Measurements from ENCODE around the gene DPYSL4.
A peak's percentile ranks its signal among the peaks of the same experiment; 100 is the strongest.
"Not testable (repeated sequence)": the region's sequence is repeated elsewhere in the genome, so short reads cannot be mapped to it uniquely, and the experiment has no call there.

The DPYSL4 gene

DNA sequence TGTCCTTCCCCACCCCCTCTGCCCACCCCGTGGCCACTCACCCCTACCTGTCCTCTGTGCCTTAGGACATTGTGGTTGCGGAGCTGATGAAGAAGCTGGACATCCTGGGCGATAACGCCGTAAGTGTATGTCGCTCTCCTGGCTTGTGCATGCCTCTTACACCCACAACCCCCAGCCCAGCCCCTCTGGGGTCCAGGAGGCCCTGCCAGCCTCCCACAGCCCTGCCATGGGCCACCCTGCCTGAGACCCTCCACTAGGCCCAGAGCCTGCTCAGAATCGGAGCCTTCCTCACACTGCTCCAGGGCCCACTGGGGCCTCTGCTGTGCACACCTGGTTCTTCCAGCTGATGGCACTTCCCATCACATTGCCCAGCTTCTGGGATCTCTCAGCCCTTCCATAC is 36.8 kb upstream of the DPYSL4 start:
- DNase-seq (ENCODE audit: low read depth in 2 of 2): no peak

GRCh38 chr10:132150777-132151176 is 36.0 kb upstream of the DPYSL4 start:
- no peak for DNase-seq (ENCODE audit: low read depth in 2 of 2)

GRCh38 chr10:132151286-132151950 is 35.3 kb upstream of the DPYSL4 start:
- DNase-seq (ENCODE audit: low read depth in 2 of 2): no peak

GRCh38 chr10:132151951-132152505 is 34.7 kb upstream of the DPYSL4 start:
- no peak for DNase-seq (ENCODE audit: low read depth in 2 of 2)

GRCh38 chr10:132152896-132153580 is 33.7 kb upstream of the DPYSL4 start:
- no peak for DNase-seq (ENCODE audit: low read depth in 2 of 2)

GRCh38 chr10:132153616-132154217 is 33.0 kb upstream of the DPYSL4 start:
- DNase-seq (ENCODE audit: low read depth in 2 of 2): no peak

GRCh38 chr10:132154440-132154839 is 32.3 kb upstream of the DPYSL4 start:
- no peak for DNase-seq (ENCODE audit: low read depth in 2 of 2)

- no peak for DNase-seq (ENCODE audit: low read depth in 2 of 2)
Measured at GRCh38 chr10:132154931-132155330, 31.8 kb upstream of the DPYSL4 start.

DNA sequence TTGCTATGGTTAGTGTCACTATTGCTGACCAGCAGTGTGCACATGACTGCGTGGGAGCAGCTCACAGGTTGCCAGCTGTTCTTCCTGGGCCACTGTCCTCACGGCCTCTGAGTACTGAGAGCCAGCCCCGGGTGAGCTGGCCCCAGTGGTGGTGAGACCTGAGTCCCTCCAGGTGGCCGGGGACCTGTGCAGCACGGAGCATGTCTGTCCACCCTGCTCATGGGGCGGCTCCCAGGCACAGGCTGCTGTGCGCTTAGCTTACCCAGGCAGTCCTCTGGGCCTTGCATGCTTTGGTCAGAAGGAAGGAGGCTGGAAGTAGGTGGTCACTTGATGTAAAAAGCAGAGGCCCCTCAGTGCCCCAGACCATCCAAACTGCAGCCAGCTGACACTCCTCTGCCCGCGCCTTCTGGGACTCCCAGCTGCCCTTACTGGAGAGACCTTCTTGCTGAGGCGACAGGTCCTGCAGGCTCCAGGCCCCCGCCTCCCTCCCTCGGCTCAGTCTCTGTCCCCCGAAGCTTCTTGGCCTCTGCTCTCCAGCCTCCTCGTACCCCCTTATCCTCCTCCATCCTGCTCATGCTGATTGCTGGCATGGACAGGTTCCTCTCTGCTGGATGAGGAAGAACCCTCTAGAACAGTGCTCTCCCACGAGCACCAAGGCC is 30.9 kb upstream of the DPYSL4 start:
- DNase-seq (ENCODE audit: low read depth in 2 of 2): no peak

- no peak for DNase-seq (ENCODE audit: low read depth in 2 of 2)
Measured at GRCh38 chr10:132156382-132156781, 30.4 kb upstream of the DPYSL4 start.

- no peak for DNase-seq (ENCODE audit: low read depth in 2 of 2)
Measured at GRCh38 chr10:132157101-132157500, 29.6 kb upstream of the DPYSL4 start.

GRCh38 chr10:132158122-132158741 is 28.5 kb upstream of the DPYSL4 start:
- no peak for DNase-seq (ENCODE audit: low read depth in 2 of 2)

DNA sequence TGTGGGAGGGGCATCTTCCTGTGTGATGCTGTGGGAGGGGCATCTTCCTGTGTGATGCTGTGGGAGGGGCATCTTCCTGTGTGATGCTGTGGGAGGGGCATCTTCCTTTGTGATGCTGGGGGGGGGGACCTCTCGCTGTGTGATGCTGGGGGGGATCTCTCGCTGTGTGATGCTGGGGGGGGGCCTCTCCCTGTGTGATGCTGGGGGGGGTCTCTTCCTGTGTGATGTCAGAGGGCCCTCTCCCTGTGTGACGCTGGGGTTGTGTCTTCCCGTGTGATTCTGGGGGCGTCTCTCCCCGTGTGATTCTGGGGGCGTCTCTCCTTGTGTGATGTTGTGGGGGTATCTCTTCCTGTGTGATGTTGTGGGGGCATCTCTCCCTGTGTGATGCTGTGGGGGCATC is 27.9 kb upstream of the DPYSL4 start:
- no peak for DNase-seq (ENCODE audit: low read depth in 2 of 2)

DNA sequence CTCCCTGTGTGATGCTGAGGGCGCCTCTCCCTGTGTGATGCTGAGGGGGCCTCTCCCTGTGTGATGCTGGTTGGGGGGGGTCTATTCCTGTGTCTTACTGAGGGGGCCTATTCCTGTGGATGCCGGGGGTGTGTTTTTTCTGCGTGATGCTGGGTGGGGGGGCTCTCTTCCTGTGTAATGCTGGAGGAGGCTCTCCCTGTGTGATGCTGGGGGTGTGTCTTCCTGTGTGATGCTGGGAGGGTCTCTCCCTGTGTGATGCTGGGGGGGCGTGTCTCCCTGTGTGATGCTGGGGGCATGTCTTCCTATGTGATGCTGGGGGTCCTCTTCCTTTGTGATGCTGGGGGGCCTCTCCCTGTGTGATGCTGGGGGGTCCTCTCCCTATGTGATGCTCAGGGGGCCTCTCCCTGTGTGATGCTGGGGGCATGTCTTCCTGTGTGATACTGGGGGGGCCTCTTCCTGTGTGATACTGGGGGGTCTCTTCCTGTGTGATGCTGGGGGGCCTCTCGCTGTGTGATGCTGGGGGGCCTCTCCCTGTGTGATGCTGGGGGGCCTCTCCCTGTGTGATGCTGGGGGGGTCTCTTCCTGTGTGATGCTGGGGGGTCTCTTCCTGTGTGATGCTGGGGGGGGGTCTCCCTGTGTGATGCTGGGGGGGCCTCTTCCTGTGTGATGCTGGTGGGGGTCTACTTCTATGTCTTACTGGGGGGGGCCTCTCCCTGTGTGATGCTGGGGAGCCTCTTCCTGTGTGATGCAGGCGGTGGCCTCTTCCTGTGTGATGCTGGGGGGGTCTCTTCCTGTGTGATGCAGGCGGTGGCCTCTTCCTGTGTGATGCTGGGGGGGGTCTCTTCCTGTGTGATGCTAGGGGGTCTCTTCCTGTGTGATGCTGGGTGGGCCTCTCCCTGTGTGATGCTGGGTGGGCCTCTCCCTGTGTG is 27.2 kb upstream of the DPYSL4 start:
- not testable (repeated sequence) for DNase-seq (ENCODE audit: low read depth in 2 of 2)

- DNase-seq (ENCODE audit: low read depth in 2 of 2): not testable (repeated sequence)
Measured at GRCh38 chr10:132160231-132160630, 26.5 kb upstream of the DPYSL4 start.

- not testable (repeated sequence) for DNase-seq (ENCODE audit: low read depth in 2 of 2)
Measured at GRCh38 chr10:132160834-132161622, 25.7 kb upstream of the DPYSL4 start.

GRCh38 chr10:132162021-132162531 is 24.7 kb upstream of the DPYSL4 start:
- DNase-seq (ENCODE audit: low read depth in 2 of 2): no peak

- no peak for DNase-seq (ENCODE audit: low read depth in 2 of 2)
Measured at GRCh38 chr10:132162590-132163277, 24.0 kb upstream of the DPYSL4 start.

DNA sequence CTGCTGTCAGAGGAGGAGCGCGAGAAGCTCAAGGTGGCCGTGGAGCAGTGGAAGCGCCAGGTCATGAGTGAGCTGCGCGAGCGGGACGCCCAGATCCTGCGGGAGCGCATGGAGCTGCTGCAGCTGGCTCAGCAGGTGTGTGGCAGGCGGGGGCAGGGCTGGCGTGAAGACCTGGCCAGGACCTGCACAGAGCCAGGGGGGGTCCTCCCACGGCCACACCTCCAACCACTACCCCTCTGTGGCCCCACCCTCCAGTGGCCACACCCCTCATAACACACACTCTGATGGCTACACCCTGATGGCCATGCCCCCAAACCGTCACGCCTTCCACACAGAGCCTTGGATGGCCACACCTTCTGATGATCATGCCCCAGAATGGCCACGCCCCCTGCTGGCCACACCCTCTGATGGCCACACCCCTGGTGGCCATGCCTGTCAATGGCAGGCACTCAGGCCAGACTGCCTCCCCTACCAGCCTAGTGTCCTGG is 23.4 kb upstream of the DPYSL4 start:
- peak in 1 of 2 donors; percentile 51 for DNase-seq (ENCODE audit: low read depth in 2 of 2)

Data from activated CD4-positive, alpha-beta T cell treated with anti-CD3 and anti-CD28 coated beads for 24 hours (primary cell).